HG02970 (cell line): ENCODE measurements around the gene NOS3.
"Not testable (repeated sequence)": the region's sequence is repeated elsewhere in the genome, so short reads cannot be mapped to it uniquely, and the experiment has no call there.

Source experiments
- ATAC-seq: cut with Tn5 transposase; IDR thresholded peaks from one replicate; pipeline ENCODE4 v1.9.1; 2021; ENCODE audit warnings: mild to moderate bottlenecking, moderate library complexity, moderate number of reproducible peaks; ENCODE audit not compliant: unreplicated experiment, low FRiP score

The NOS3 gene

DNA sequence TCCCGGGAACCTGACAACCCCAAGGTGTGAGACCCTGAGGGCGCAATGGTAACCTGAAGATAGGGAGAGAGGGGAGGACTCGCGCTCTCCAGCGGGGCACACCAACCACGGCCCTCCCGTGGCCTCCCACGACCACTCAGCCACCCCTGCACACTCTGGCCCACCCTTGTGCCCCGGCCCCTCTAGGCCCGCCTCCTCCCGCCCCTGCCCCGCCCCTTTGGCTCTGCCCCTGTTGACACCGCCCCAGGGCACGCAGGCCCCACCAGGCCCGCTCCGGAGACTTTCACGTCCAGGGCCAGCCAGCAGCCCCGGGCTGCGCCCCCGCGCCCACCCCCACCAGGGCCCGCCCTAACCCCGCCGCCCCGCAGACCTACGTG, 22.5 kb downstream of the NOS3 start:
- no peak for ATAC-seq

DNA sequence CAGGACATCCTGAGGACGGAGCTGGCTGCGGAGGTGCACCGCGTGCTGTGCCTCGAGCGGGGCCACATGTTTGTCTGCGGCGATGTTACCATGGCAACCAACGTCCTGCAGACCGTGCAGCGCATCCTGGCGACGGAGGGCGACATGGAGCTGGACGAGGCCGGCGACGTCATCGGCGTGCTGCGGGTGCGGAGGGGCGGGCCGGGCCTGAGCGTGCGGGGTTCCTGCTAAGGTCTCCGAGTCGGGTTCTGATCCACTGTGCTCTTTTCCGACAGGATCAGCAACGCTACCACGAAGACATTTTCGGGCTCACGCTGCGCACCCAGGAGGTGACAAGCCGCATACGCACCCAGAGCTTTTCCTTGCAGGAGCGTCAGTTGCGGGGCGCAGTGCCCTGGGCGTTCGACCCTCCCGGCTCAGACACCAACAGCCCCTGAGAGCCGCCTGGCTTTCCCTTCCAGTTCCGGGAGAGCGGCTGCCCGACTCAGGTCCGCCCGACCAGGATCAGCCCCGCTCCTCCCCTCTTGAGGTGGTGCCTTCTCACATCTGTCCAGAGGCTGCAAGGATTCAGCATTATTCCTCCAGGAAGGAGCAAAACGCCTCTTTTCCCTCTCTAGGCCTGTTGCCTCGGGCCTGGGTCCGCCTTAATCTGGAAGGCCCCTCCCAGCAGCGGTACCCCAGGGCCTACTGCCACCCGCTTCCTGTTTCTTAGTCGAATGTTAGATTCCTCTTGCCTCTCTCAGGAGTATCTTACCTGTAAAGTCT, 23.1 kb downstream of the NOS3 start:
- no peak for ATAC-seq

DNA sequence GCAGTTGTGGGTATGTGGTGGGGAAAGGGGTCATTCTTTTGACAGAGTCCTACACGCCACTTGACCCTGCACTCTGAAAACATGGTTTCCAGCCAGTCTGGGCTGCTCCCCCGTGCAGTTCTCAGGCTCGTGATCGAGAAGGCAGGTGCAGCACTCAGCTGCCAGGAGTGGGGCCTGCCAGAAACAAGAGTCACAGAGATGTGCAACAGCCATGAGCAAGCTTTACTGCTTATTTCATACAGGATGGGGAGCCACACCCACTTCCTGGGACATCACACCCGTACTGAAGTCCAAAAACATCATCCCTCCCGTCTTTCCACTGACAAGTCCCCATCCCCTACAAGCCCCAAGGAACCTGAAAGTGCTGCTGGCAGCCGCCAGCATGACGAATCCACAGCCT, 24.1 kb downstream of the NOS3 start:
- ATAC-seq: no peak

DNA sequence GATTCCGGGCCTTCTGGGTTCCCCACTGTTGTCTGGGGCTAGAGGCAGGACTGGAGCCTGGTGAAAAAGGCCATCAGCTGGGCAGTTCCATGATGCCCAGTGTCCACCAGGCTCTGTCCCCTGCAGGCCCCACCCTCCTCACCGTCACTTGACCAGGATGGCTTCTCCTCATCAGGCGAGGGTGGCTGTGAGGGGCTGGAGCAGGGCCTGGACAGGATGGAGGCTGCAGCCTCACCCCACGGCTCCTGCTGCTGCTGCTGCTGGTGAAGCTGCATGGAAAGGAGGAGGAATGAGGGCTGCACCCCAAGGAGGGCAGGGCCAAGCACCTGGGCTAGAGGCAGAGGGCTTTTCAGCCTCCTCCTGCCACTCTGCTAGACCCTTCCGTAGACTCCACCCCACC, 25.1 kb downstream of the NOS3 start:
- ATAC-seq: no peak

GRCh38 chr7:151016505-151016904, 25.7 kb downstream of the NOS3 start:
- no peak for ATAC-seq

DNA sequence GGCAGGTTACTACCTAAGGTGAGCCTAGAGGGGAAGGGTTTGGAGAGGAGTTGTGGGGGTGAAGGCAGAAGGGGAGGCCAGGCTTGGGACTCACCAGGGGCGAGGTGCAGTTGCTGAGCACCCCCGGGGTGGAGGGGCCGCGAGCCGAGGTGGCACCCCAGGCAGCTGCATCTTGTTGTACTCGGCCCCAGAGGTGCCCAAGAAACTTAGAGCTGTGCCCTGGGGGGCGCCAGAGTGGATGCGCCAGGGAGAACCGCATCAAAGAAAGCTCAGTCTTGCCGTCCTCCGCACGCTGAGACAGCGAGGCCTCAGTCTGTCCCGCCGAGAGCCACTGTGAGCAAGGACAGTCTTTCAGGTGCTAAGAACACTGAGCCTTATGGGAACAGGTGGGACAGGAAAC, 26.1 kb downstream of the NOS3 start:
- ATAC-seq: no peak

- ATAC-seq: no peak
Observed at GRCh38 chr7:151017370-151017952, 26.6 kb downstream of the NOS3 start.

DNA sequence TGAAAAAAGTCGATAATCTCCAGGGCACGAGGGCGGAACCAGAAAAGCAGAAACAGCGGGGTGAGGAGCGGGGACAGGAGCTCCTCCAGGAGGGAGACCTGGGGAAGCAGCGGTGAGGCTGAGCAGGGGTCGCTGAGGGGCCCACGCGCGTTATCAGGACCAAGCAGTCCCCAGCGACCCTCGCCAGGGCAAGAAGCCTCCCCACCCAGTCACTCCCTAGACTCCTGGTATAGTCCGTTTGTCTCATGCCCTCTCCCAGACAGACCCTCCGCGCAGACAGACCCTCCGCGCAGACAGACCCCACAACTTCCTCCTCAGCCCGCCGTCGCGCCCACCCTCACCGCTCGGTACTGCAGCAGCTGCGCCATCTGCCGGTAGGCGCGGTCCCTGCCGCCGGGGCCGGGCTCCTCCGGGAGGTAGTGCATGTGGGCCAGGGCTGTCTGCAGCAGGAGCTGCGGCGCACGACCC, 27.2 kb downstream of the NOS3 start:
- ATAC-seq: peak; percentile 44

- ATAC-seq: no peak
Observed at GRCh38 chr7:151018421-151019129, 27.8 kb downstream of the NOS3 start.

GRCh38 chr7:151019130-151019447, 28.3 kb downstream of the NOS3 start:
- no peak for ATAC-seq

GRCh38 chr7:151020231-151020630, 29.4 kb downstream of the NOS3 start:
- no peak for ATAC-seq

DNA sequence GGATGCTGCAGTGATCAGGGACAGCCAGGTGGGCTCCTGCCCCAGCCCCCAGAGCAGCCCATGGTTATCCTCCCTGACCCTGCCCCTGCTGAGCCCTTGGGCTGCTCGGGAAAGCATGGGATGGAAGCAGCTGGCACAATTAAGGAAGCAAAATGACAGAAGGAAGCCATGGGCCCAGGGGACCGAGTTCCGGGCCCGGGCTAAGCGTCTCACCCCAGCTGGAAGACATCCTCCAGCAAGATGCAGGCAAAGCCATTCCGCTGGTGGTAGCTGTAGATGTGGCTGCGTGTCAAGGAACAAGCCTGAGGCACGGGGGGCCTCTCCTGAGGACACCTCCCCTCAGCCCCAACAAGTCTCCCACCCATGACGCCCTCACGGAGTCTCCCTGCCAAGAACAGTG, 32.4 kb downstream of the NOS3 start:
- ATAC-seq: no peak

DNA sequence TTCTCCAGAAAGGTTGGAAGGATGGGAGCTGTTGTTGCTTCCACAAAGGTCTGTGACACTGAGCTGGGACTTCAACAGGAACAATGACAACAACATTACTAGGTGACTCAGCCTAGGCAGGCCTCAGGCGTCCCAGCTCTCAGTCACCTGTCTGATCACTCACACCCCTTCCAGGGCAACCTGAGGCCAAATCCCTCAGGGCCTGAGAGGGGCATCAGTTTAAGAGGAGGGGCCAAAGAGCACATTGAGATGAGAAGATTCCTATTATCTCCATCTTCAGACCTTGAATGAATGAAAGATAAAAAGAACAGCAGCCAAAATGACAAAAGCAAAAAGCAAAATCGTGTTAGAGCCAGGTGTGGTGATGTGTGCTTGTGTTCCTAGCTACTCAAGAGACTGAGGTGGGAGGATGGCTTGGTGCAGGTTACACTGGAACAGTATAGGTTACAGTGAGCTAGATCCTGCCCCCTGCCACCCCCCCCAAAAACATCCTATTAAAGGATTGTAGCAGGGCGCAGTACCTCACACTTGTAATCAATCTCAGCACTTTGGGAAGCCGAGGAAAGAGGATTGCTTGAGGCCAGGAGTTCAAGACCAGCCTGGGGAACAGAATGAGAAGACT, 33.7 kb downstream of the NOS3 start, which contains the start of gene ATG9B:
TSS of gene ATG9B (minus strand) at position 60 of the 622 bp plus-strand sequence. CDS start 71 bp downstream, outside the sequence.
- ATAC-seq: no peak

DNA sequence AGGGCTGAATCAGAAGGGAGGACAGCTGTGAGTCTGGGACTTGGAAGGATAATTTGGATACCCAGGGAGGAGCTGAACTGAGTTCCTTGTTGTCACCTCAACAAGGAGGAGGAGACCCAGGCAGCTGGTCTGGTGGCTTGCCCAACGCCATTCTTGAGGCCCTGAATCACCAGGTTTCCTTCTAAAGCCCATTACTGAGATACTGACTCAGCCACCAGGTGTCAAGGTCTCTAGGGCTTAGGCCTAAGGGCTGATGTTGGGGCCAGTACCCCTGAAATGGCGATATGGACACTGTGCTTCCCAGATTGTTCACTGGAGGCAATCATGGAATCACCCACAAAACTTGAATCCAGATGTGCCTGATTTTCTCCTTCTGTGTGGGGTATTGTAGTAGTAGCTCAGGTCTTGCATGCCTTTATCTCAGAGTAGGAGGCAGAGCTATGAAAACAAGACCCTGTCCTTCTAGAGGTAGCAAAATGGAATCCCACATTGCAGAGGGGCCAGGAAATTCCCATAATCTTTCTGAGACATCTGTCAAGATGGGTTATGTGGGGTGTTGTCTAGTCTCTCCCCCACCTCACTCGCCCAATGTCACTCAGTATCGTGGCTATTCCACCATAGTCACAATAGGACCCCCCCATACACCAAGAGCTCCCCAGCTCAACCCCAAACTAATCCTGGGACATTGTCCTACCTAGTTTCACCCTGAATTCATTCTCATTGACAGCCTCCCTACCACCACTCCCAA, 35.3 kb downstream of the NOS3 start:
- no peak for ATAC-seq

- not testable (repeated sequence) for ATAC-seq
Observed at GRCh38 chr7:151026771-151027727, 36.2 kb downstream of the NOS3 start.

- ATAC-seq: not testable (repeated sequence)
Observed at GRCh38 chr7:151027728-151028130, 36.9 kb downstream of the NOS3 start.

DNA sequence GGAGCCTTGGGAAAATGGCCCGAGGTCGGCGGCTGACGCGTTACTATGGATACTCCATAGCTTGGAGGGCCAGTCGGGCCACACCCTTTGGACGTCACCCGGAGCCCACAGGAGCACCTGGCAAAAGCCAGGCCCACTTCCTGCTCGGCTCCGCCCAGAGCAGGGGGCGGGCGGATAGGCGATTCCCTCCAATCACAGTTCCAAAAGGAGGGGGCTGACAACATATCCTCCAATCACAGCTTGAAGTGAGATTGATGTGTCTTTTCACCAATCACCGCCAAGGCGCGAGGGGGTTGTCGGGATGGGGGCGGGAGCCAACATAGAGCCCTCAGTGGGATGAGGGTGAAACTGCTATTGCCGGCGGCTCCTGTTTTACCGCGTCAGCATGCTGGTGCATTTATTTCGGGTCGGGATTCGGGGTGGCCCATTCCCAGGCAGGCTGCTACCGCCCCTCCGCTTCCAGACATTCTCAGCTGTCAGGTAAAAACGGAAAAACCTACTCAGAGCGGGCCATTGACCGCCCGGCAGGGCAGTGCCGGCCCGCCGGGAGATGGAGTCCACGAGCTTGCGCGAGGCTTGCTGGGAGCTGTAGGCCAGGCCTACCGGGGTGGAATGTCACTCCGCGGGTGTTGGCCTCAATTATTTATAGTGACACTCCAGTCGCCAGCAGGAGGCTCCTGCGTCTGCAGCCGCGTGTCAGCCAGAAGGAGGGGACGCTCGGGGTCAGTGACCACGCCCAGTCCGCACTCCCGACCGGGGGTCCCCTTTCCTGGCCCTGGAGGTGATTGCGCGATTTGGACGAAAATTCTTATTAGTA, 37.5 kb downstream of the NOS3 start, which contains the start of gene ABCB8:
TSS of gene ABCB8 (plus strand) at position 320 of the 817 bp plus-strand sequence. CDS start at position 386, 66 bp downstream.
- peak; percentile 97 for ATAC-seq

DNA sequence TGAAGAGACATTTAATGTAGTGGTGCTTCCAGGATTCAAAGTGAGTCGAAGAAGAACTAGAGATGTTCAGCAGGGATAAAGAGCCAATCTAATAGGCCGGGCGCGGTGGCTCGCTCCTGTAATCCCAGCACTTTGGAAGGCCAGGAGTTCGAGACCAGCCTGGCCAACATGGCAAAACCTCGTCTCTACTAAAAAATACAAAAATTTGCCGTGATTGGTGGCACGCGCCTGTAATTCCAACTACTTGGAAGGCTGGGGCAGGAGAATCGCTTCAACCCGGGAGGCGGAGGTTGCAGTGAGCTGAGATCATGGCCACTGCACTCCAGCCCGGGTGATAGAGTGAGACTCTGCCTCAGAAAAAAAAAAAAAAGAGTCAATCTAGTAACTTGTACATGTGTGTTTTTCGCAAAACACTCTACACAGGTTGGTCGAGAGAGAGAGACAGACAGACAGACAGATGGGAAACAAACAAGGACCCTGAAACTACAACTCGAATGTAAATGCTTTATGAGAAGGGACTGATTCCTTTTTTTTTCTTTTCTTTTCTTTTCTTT, 38.2 kb downstream of the NOS3 start:
- no peak for ATAC-seq
